ENCODE results near the gene MORN5.

DNA sequence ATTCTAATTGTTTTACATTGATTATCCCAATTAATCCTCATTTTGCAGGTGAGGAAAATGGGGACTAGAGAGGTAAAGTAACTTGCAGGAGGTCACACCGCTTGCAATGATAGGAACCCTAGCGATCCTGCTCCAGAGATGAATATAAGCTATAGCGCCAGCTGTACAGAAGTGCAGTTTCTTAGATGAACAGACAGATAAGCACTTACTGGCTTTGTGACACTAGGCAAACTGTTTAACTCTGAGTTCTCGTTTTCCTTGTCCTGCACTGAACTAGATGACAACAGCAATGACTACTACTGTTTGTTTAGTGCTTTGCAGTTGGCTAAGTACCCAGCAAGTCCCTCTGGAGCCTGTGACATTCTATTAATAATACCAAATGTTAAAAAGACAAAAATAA lies 57.9 kb downstream of the MORN5 start:
- TF ChIP-seq ZNF155 (tag by site-specific recombination; IDR thresholded peaks at IDR 0.05) (no peak), ZBTB8A (tag by site-specific recombination; IDR thresholded peaks at IDR 0.05) (no peak), KLF1 (tag by site-specific recombination; IDR thresholded peaks at IDR 0.05) (no peak), ZNF274 (IDR thresholded peaks at IDR 0.05; ENCODE audit: low read length) (no peak), ZNF274 (tag by site-specific recombination; IDR thresholded peaks at IDR 0.05; ENCODE audit: borderline replicate concordance) (no peak), GLI2 (tag by site-specific recombination; IDR thresholded peaks at IDR 0.05; ENCODE audit: borderline replicate concordance, low read depth) (no peak)
- TF ChIP-seq, protein P1, sequence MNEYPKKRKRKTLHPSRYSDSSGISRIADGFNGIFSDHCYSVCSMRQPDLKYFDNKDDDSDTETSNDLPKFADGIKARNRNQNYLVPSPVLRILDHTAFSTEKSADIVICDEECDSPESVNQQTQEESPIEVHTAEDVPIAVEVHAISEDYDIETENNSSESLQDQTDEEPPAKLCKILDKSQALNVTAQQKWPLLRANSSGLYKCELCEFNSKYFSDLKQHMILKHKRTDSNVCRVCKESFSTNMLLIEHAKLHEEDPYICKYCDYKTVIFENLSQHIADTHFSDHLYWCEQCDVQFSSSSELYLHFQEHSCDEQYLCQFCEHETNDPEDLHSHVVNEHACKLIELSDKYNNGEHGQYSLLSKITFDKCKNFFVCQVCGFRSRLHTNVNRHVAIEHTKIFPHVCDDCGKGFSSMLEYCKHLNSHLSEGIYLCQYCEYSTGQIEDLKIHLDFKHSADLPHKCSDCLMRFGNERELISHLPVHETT (tag by site-specific recombination; IDR thresholded peaks at IDR 0.05), result no peak
- TF ChIP-seq, protein P2, sequence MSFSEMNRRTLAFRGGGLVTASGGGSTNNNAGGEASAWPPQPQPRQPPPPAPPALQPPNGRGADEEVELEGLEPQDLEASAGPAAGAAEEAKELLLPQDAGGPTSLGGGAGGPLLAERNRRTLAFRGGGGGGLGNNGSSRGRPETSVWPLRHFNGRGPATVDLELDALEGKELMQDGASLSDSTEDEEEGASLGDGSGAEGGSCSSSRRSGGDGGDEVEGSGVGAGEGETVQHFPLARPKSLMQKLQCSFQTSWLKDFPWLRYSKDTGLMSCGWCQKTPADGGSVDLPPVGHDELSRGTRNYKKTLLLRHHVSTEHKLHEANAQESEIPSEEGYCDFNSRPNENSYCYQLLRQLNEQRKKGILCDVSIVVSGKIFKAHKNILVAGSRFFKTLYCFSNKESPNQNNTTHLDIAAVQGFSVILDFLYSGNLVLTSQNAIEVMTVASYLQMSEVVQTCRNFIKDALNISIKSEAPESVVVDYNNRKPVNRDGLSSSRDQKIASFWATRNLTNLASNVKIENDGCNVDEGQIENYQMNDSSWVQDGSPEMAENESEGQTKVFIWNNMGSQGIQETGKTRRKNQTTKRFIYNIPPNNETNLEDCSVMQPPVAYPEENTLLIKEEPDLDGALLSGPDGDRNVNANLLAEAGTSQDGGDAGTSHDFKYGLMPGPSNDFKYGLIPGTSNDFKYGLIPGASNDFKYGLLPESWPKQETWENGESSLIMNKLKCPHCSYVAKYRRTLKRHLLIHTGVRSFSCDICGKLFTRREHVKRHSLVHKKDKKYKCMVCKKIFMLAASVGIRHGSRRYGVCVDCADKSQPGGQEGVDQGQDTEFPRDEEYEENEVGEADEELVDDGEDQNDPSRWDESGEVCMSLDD (tag by site-specific recombination; IDR thresholded peaks at IDR 0.05), result no peak

Data from HEK293 (cell line).